Gastrocnemius medialis (tissue), 4 donors: ENCODE measurements around the gene EMC6. TPM values are rescaled to one million over a fixed set of nuclear protein-coding genes. Genes with fewer than 3 reads are reported as not detected.

Experiments
- ATAC-seq, 2 donors: fragments of 150-250 bp; one replicate each; pipeline ENCODE4 v1.9.1; 2016
- DNase-seq, 2 donors: peaks; one replicate each; pipeline ENCODE4 v3.0.0-alpha.2; 2019
- H3K27ac ChIP-seq, 4 donors: fragments of 200-600 bp; sonication (generic); 1 replicate in 1 of 4; 2 replicates in 3 of 4; pipeline ENCODE4 v1.5.1; 2016 to 2018; ENCODE audit warnings: mild to moderate bottlenecking in 2 of 4, moderate library complexity in 1 of 4
- H3K27me3 ChIP-seq, 3 donors: fragments of 200-600 bp; sonication (generic) in 2 of 3; 1 replicate in 1 of 3; 2 replicates in 2 of 3; pipeline versions ENCODE4 v1.5.1 to v1.6.0; 2016 to 2019; ENCODE audit warnings: mild to moderate bottlenecking in 1 of 3, moderate library complexity in 1 of 3
- H3K36me3 ChIP-seq, 2 donors: fragments of 200-600 bp; sonication (generic) in 1 of 2; one replicate each; pipeline ENCODE4 v1.5.1; 2017 to 2018
- H3K4me1 ChIP-seq, 2 donors: fragments of 200-600 bp; sonication (generic) in 1 of 2; one replicate each; pipeline ENCODE4 v1.5.1; 2016 to 2017; ENCODE audit warnings: mild to moderate bottlenecking in 2 of 2
- H3K4me3 ChIP-seq, 4 donors: fragments of 200-600 bp; sonication (generic) in 3 of 4; 1 replicate in 1 of 4; 2 replicates in 3 of 4; pipeline ENCODE4 v1.5.1; 2016 to 2019; ENCODE audit warnings: mild to moderate bottlenecking in 2 of 4
- H3K9me3 ChIP-seq, 3 donors: fragments of 200-600 bp; sonication (generic) in 2 of 3; 1 replicate in 1 of 3; 2 replicates in 2 of 3; pipeline ENCODE4 v1.5.1; 2016 to 2019
- POLR2A ChIP-seq, 2 donors: fragments of 450-650 bp; IDR thresholded peaks; one replicate each; pipeline ENCODE4 v1.6.1; 2017; ENCODE audit warnings: antibody characterized with exemption in 2 of 2, mild to moderate bottlenecking in 2 of 2, moderate library complexity in 2 of 2
- in situ Hi-C, 4 donors: fragments of 200-750 bp; cut with MboI; loops; one replicate each; pipeline versions ENCODE4 v1.15.0 to v1.8.0; 2017; ENCODE audit warnings: low sequenced_read_pairs in 4 of 4
- intact Hi-C: fragments of 100-400 bp; cut with DNase I; formaldehyde crosslinking; loops from one replicate; pipeline ENCODE4 v1.15.1; 2023; ENCODE audit warnings: low total_unique reads
- total RNA-seq, 4 donors: library from RNA; depleted of rRNA; stranded (reverse); fragments of >200 nt; gene quantifications; one replicate each; pipeline versions ENCODE4 v1.1.0 to v1.2.3, GENCODE V29; 2016
- TF ChIP-seq, protein P1 (sequence below), 5 experiments: fragments of 450-650 bp in 3 of 5; fragments of 200-600 bp in 2 of 5; sonication (generic) in 2 of 5; IDR thresholded peaks in 4 of 5; conservative IDR thresholded peaks in 1 of 5; 1 replicate in 4 of 5; 2 replicates in 1 of 5; pipeline ENCODE4 v1.5.1; 2016 to 2019; ENCODE audit warnings: antibody characterized with exemption in 5 of 5, mild to moderate bottlenecking in 3 of 5, moderate library complexity in 3 of 5

EMC6 gene
- total RNA-seq, 4 donors from 2014 or later = 40.6 to 73.8 (median 54.5) TPM

DNA sequence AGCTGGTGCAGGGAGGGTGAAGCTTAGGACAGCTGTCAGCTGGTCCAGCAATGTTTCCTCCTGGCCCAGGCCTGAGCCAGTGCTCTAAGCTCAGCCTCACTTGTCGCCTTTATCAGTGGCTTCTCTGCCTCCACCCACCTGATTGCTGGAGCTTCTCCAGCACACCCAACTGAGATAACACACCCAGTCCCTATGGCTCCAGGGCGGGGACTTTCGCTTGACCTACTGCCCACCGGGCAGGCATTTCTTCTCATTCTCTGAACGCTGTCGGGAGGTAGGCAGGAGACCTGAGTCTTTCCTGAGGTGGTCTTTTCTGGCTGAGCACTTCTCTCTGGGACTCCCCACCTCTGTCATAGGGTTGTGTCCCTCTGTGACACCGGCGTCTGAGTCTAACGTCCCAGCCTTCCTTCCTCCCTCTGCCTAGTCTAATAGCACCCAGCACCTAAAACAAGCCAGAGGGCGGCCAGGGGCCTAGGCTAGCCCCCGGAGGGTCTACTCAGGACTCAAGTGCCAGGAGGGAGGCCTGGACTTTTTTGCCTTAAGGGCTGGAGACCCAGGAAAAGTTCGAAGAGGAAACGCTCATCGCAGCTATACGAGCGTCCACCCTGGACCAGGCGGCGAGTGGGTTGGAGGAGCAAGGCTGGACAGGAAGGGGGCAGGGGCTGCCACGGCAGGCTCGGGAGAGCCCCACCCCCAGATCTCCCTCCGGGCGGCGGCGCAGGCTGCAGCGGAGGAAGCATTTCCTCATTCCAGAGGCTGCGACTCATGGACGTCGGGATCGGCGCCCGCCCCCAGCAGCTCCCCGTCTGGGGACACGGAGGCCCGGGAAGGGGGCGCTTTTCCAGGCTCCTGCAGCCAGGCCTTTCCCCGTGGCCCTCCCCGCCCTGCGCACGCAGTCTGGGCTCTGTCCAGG lies 990 bp upstream of the EMC6 start:
- Histone ChIP-seq H3K4me3 (peak overlapping the region; percentile 80 to 100 (median 92)), H3K27me3 (no peaks in the 10 kb centered on the region), H3K27ac (peak overlapping the region; percentile 93 to 97 (median 96)), H3K9me3 (no peaks in the 10 kb centered on the region), H3K36me3 (peaks cover 0 to 22% of the 10 kb centered on the region in 2 donors), H3K4me1 (peaks cover 36 to 37% of the 10 kb centered on the region in 2 donors)
- ATAC-seq (peak; percentile 62), DNase-seq (peak; percentile 73 to 81)
- intact Hi-C loops (loop anchor here (1.0 to 10.0 kb wide), 2 partner anchors 31 to 133 kb away; partner anchors contain the start of genes CTNS and SHPK), in situ Hi-C loops (no loop called here)
- TF ChIP-seq POLR2A (IDR thresholded peaks at IDR 0.05) = no peak
- TF ChIP-seq, protein P1, sequence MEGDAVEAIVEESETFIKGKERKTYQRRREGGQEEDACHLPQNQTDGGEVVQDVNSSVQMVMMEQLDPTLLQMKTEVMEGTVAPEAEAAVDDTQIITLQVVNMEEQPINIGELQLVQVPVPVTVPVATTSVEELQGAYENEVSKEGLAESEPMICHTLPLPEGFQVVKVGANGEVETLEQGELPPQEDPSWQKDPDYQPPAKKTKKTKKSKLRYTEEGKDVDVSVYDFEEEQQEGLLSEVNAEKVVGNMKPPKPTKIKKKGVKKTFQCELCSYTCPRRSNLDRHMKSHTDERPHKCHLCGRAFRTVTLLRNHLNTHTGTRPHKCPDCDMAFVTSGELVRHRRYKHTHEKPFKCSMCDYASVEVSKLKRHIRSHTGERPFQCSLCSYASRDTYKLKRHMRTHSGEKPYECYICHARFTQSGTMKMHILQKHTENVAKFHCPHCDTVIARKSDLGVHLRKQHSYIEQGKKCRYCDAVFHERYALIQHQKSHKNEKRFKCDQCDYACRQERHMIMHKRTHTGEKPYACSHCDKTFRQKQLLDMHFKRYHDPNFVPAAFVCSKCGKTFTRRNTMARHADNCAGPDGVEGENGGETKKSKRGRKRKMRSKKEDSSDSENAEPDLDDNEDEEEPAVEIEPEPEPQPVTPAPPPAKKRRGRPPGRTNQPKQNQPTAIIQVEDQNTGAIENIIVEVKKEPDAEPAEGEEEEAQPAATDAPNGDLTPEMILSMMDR (IDR thresholded peaks at IDR 0.05 in 4 of 5, conservative IDR thresholded peaks at IDR 0.05 in 1 of 5) = no peak

DNA sequence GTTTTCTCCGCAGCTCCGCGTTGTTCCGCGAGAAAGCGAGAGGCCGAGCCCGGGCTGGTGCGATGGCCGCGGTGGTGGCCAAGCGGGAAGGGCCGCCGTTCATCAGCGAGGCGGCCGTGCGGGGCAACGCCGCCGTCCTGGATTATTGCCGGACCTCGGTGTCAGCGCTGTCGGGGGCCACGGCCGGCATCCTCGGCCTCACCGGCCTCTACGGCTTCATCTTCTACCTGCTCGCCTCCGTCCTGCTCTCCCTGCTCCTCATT lies 404 bp downstream of the EMC6 start:
- peak overlapping the region; percentile 80 to 100 (median 95) for H3K4me3 ChIP-seq
- intact Hi-C loops = loop anchor here (10.0 kb wide), 1 partner anchor 134 kb away; no protein-coding TSS in a partner anchor
- in situ Hi-C loops = no loop called here
- peak overlapping the region; percentile 93 to 97 (median 96) for H3K27ac ChIP-seq
- peaks cover 0 to 9% of the 10 kb centered on the region in 2 donors for H3K36me3 ChIP-seq
- H3K9me3 ChIP-seq = no peaks in the 10 kb centered on the region
- no peak for DNase-seq
- ATAC-seq = peak in 1 of 2 donors; percentile 4
- H3K27me3 ChIP-seq = no peaks in the 10 kb centered on the region
- no peak for TF ChIP-seq POLR2A (IDR thresholded peaks at IDR 0.05)
- TF ChIP-seq, protein P1 (IDR thresholded peaks at IDR 0.05 in 4 of 5, conservative IDR thresholded peaks at IDR 0.05 in 1 of 5) = peak in 1 of 5 experiments; percentile 7
- H3K4me1 ChIP-seq = peaks cover 36 to 37% of the 10 kb centered on the region in 2 donors

DNA sequence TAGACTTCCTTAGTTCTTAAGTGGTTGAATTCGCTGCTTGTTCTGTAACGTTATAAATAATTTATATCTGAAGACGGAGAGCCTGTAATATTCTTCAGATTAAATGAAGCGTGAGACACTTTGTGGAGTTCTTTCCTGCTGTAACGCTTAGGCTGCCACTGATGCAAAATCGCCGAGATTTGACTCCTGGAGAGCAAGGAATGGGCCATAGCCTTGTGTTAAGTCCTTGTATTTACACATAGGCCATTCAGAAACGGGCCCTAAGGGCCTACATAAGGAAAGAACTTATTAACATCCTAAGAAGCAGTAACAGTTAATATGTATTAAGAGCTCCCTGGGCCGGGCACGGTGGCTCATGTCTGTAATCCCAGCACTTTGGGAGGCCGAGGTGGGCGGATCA lies 936 bp downstream of the EMC6 start:
- DNase-seq (no peak), ATAC-seq (no peak)
- H3K4me3 ChIP-seq = peak overlapping the region; percentile 80 to 100 (median 95)
- peaks cover 36 to 37% of the 10 kb centered on the region in 2 donors for H3K4me1 ChIP-seq
- intact Hi-C loops = loop anchor here (10.0 kb wide), 1 partner anchor 135 kb away; no protein-coding TSS in a partner anchor
- H3K9me3 ChIP-seq = no peaks in the 10 kb centered on the region
- H3K36me3 ChIP-seq = peaks cover 0 to 4% of the 10 kb centered on the region in 2 donors
- H3K27me3 ChIP-seq = no peaks in the 10 kb centered on the region
- in situ Hi-C loops = no loop called here
- H3K27ac ChIP-seq = peak overlapping the region; percentile 93 to 97 (median 96)
- no peak for TF ChIP-seq POLR2A (IDR thresholded peaks at IDR 0.05)
- TF ChIP-seq, protein P1 (IDR thresholded peaks at IDR 0.05 in 4 of 5, conservative IDR thresholded peaks at IDR 0.05 in 1 of 5) = no peak

- ATAC-seq (no peak), DNase-seq (no peak)
- in situ Hi-C loops (loop anchor here in 1 of 4 donors (5.0 kb wide), 1 partner anchor 45 kb away; no protein-coding TSS in a partner anchor), intact Hi-C loops (no loop called here)
- H3K36me3 ChIP-seq = peaks cover 0 to 9% of the 10 kb centered on the region in 2 donors
- no peaks in the 10 kb centered on the region for H3K9me3 ChIP-seq
- TF ChIP-seq, protein P1 (IDR thresholded peaks at IDR 0.05 in 4 of 5, conservative IDR thresholded peaks at IDR 0.05 in 1 of 5) = no peak
- TF ChIP-seq POLR2A (IDR thresholded peaks at IDR 0.05) = no peak
- H3K4me1 ChIP-seq = peaks cover 16 to 17% of the 10 kb centered on the region in 2 donors
- H3K27me3 ChIP-seq = no peaks in the 10 kb centered on the region
- H3K27ac ChIP-seq = no peak overlapping the region
- H3K4me3 ChIP-seq = no peak overlapping the region
Measured at GRCh38 chr17:3672571-3672970, 4.0 kb downstream of the EMC6 start.
